Measurements from ENCODE around the gene PAX7.

GRCh38 chr1:18778437-18778836, 147.8 kb downstream of the PAX7 start:
- TF ChIP-seq CTCF (IDR thresholded peaks at IDR 0.05; ENCODE audit: insufficient read depth, low read length) = no peak
- TF ChIP-seq POLR2AphosphoS5 (IDR thresholded peaks at IDR 0.05; ENCODE audit: low read depth) = no peak
- TF ChIP-seq GABPA (IDR thresholded peaks at IDR 0.05; ENCODE audit: low read depth) = no peak
- no peak for TF ChIP-seq REST (IDR thresholded peaks at IDR 0.05; ENCODE audit: insufficient replicate concordance, low read depth)
- no peak for TF ChIP-seq SPI1 (IDR thresholded peaks at IDR 0.05; ENCODE audit: borderline replicate concordance, low read depth)

Data from HL-60 (cell line).